Astrocyte of the cerebellum (primary cell): ENCODE measurements around the gene MATN4.

ENCODE experiments used
- DNase-seq: peaks from one replicate; pipeline ENCODE4 v3.0.0-alpha.2; 2011; ENCODE audit warnings: low read depth
- H3K4me3 ChIP-seq: 2 replicates; pipeline ENCODE4 v1.5.1; 2011; ENCODE audit warnings: mild to moderate bottlenecking, low read depth, low read length, moderate library complexity
- CTCF ChIP-seq: IDR thresholded peaks from 2 replicates; pipeline ENCODE4 v1.5.1; 2012; ENCODE audit warnings: low read length, low read depth, moderate library complexity, mild to moderate bottlenecking; ENCODE audit errors: missing control alignments
- in situ Hi-C: cut with HindIII; loops from 2 replicates; pipeline ENCODE4 v1.10.0; 2017; ENCODE audit warnings: low sequenced_read_pairs

The MATN4 gene

DNA sequence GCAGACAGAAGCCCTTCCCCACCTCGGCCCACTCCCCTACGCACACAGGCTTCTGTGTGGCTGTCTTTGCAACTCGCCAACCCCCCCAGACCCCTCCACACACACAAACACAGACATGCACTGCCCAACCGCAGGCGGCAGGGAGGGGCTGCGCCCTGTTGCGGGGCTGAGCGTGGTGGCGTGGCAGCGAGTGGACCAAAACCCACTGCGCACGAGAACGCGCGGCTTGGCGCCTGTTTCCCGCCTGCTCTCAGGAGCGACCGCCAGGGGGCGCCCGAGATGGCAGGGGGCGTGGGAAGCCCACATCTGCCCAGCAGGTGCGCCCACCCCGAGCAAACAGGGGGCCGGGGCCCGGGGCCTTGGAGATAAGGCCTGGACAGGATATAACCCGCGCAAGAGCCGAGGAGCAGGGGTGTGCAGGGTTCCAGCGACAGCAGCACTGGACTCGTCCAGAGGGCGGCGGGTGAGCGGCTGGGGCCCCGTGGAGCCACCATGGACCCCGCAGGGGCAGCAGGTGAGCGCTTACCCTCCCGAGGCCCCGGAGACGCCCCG is 1.6 kb downstream of the MATN4 start, which contains the start of gene RBPJL:
RBPJL (plus strand) TSS at position 410 of the 552 bp plus-strand sequence; CDS start at position 493, 83 bp downstream.
- in situ Hi-C loops, result loop anchor here (5.0 kb wide), 2 partner anchors 71 to 151 kb away; partner anchors contain the start of gene TP53TG5
- H3K4me3 ChIP-seq, result no peak within 1 kb of the TSS
- peak; percentile 74 for TF ChIP-seq CTCF
- no peak for DNase-seq

DNA sequence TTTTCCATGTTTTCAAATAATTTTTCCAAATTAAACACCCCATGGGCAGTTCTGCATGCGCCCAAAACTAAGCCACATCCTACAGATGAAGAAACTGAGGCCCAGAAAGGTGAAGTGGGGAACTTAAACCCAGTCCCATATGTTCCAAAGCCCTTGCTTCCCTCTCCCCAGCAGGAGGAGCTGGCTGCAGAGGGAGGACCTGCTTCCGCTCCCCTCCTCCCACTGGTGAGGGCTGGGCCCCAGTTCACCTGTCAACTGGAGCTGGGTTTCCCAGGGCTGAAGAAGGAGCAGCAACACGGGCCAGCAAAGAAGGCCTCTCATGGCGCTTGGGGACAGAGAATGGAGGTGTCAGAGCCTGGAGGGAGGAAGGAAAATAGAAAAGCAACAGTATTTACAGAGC is 2.8 kb downstream of the MATN4 start:
- TF ChIP-seq CTCF, result no peak
- H3K4me3 ChIP-seq, result no peak overlapping the region
- in situ Hi-C loops, result loop anchor here (5.0 kb wide), 2 partner anchors 72 to 152 kb away; partner anchors contain the start of gene TP53TG5

GRCh38 chr20:45304464-45304999 is 3.6 kb downstream of the MATN4 start:
- in situ Hi-C loops, result no loop called here

More for the DNA sequence above, 2.8 kb downstream of the MATN4 start:
- DNase-seq, result no peak

DNA sequence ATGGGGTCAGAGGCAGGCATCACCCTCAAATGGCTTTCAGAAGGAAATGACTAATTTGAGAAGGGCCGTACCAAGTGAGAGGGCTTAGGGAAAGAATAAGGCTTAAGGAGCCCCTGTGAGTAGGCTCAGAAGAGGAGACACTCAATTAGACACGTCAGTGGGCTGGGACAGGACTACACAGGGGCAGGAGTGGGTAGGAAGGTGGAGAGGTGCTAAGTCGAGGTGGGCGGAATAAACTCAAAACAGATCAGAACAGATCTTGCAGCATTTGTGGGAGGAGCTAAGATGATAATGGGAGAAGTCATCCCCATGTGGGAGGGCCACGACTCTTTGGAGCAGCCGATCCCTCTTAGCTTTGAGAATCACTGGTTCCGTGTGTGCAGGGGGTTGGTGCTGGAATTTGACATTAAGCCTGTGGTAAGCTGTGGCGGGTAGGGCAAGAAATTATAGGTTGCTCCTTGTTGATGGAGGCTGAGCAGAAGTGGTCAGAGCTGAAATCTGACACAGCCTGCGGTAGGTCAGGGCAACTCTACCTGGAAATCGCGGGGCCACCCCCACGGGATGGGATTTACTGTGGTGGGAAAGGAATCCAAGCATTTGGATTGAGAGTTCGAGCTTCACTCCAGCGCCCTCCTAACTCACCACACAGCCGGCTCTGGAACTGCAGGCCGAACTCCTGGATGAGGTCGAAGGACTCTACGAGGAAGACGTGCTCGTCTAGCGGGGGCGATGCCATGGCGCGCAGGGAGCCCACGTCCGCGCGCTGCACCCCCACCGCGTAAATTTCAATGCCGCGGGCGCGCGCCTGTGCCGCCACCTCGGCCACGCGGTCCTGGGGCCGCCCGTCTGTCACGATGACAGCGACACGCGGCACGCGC is 4.3 kb downstream of the MATN4 start:
- no peak for DNase-seq
- no peak for TF ChIP-seq CTCF
- no peak overlapping the region for H3K4me3 ChIP-seq
- in situ Hi-C loops, result no loop called here

More at GRCh38 chr20:45304464-45304999, 3.6 kb downstream of the MATN4 start:
- no peak for TF ChIP-seq CTCF
- H3K4me3 ChIP-seq, result no peak overlapping the region
- no peak for DNase-seq

- in situ Hi-C loops, result no loop called here
- no peak for DNase-seq
- no peak for TF ChIP-seq CTCF
- no peak overlapping the region for H3K4me3 ChIP-seq
These were observed 6.3 kb downstream of the MATN4 start for GRCh38 chr20:45301824-45302271.

DNA sequence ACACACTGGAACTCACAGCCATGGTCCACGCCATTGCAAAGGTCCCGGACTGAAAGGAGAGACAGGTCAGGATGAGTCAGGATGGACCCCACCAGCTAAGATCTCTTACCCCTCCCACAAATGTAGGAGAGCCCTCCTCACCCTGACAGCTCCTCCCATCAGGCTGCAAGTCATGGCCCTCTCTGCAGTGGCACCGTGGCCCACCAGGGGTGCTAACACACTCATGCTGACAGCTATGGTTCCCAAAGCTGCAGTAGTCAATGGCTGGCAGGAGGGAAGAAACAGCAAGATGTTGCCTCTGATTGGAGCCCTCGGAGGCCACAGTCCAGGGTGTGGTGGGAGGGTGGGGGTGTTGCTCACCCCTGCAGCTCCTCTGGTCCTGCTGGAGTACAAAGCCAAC is 7.1 kb downstream of the MATN4 start:
- in situ Hi-C loops, result no loop called here
- peak; percentile 42 for TF ChIP-seq CTCF
- DNase-seq, result no peak
- H3K4me3 ChIP-seq, result no peak overlapping the region
